DND-41 (cell line): Measurements from ENCODE around the gene STXBP6.

Experiments
- ATAC-seq: fragments of 200-7000 bp; cut with Tn5 transposase; 3 replicates; pipeline ENCODE4 v1.9.1; 2021; ENCODE audit warnings: low read depth; ENCODE audit not compliant: insufficient read depth
- DNase-seq: peaks from one replicate; pipeline ENCODE4 v3.0.0-alpha.2; 2020
- H2AFZ ChIP-seq: 2 replicates; pipeline ENCODE4 v1.6.0; 2012; ENCODE audit warnings: low read depth, low read length
- H3K27ac ChIP-seq: 2 replicates; pipeline ENCODE4 v1.5.1; 2012; ENCODE audit warnings: low read length, inconsistent platforms
- H3K27me3 ChIP-seq: fragments of 200-600 bp; sonication (generic); 2 replicates; pipeline ENCODE4 v1.6.0; 2012; ENCODE audit warnings: low read length, mild to moderate bottlenecking, inconsistent platforms; ENCODE audit not compliant: insufficient read depth, poor library complexity
- H3K36me3 ChIP-seq: 2 replicates; pipeline ENCODE4 v1.5.1; 2012; ENCODE audit warnings: low read length, inconsistent platforms; ENCODE audit not compliant: insufficient read depth
- H3K4me1 ChIP-seq: 2 replicates; pipeline ENCODE4 v1.5.1; 2012; ENCODE audit warnings: mild to moderate bottlenecking, low read length; ENCODE audit not compliant: insufficient read depth
- H3K4me2 ChIP-seq: 2 replicates; pipeline ENCODE4 v1.6.0; 2012; ENCODE audit warnings: mild to moderate bottlenecking, moderate library complexity, low read length, inconsistent platforms; ENCODE audit not compliant: insufficient read depth
- H3K4me3 ChIP-seq, 2 experiments: fragments of 200-600 bp in 1 of 2; shearing (Covaris generic) in 1 of 2; 2 replicates each; pipeline ENCODE4 v1.5.1; 2012 to 2016; ENCODE audit warnings: inconsistent platforms in 2 of 2, low read length in 2 of 2, mild to moderate bottlenecking in 2 of 2, low read depth in 1 of 2, moderate library complexity in 1 of 2
- H3K79me2 ChIP-seq: 2 replicates; pipeline ENCODE4 v1.6.0; 2012; ENCODE audit warnings: low read length, inconsistent platforms; ENCODE audit not compliant: insufficient read depth
- H3K9ac ChIP-seq: 2 replicates; pipeline ENCODE4 v1.6.0; 2012; ENCODE audit warnings: low read depth, mild to moderate bottlenecking, inconsistent platforms, low read length, moderate library complexity
- H3K9me3 ChIP-seq: 2 replicates; pipeline ENCODE4 v1.5.1; 2012; ENCODE audit warnings: low read length, moderate library complexity, mild to moderate bottlenecking, inconsistent platforms; ENCODE audit not compliant: insufficient read depth, severe bottlenecking
- H4K20me1 ChIP-seq: 2 replicates; pipeline ENCODE4 v1.6.0; 2012; ENCODE audit warnings: low read length; ENCODE audit not compliant: insufficient read depth
- CTCF ChIP-seq: IDR thresholded peaks from 2 replicates; pipeline ENCODE4 v1.5.1; 2012; ENCODE audit warnings: borderline replicate concordance, low read length, moderate library complexity, mild to moderate bottlenecking; ENCODE audit not compliant: poor library complexity, severe bottlenecking; ENCODE audit errors: extremely low read depth
- EZH2 ChIP-seq: IDR thresholded peaks from 3 replicates; pipeline ENCODE4 v1.6.1; 2012; ENCODE audit warnings: borderline replicate concordance, low read depth, mild to moderate bottlenecking, moderate library complexity, low read length, inconsistent platforms; ENCODE audit not compliant: severe bottlenecking

The STXBP6 gene

DNA sequence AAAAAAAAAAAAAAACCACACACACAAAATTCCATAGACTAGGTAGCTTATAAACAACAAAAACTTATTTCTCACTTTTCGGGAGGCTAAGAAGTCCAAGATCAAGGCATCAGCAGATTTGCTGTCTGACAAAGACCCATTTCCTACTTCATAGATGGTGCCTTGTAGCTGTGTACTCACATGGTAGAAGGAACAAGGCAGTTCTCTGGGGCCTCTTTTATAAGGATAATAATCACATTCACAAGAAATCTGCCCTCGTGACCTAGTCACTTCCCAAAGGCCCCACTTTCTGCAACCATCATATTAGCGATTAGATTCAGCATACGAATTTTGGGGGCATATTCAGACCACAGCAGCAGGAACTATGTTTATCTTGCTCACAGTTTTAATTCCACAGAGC lies 54.9 kb downstream of the STXBP6 start:
- Histone ChIP-seq H3K4me1 (no peaks in the 10 kb centered on the region), H2AFZ (no peak overlapping the region), H4K20me1 (no peaks in the 10 kb centered on the region), H3K79me2 (no peaks in the 10 kb centered on the region), H3K27me3 (no peaks in the 10 kb centered on the region), H3K4me2 (no peak overlapping the region), H3K27ac (no peak overlapping the region), H3K36me3 (no peaks in the 10 kb centered on the region), H3K9me3 (no peaks in the 10 kb centered on the region), H3K4me3 (no peak overlapping the region), H3K9ac (no peak overlapping the region)
- DNase-seq (no peak), ATAC-seq (no peak)
- TF ChIP-seq CTCF (no peak), EZH2 (no peak)

GRCh38 chr14:24993631-24994030 lies 56.3 kb downstream of the STXBP6 start:
- H3K36me3 ChIP-seq, result no peaks in the 10 kb centered on the region
- no peak overlapping the region for H2AFZ ChIP-seq
- TF ChIP-seq CTCF (no peak), EZH2 (no peak)
- ATAC-seq (no peak), DNase-seq (no peak)
- H3K4me2 ChIP-seq, result no peak overlapping the region
- H3K9ac ChIP-seq, result no peak overlapping the region
- H3K79me2 ChIP-seq, result no peaks in the 10 kb centered on the region
- no peaks in the 10 kb centered on the region for H3K27me3 ChIP-seq
- H3K4me1 ChIP-seq, result no peaks in the 10 kb centered on the region
- H3K9me3 ChIP-seq, result no peaks in the 10 kb centered on the region
- H3K27ac ChIP-seq, result no peak overlapping the region
- no peaks in the 10 kb centered on the region for H4K20me1 ChIP-seq
- H3K4me3 ChIP-seq, result no peak overlapping the region

GRCh38 chr14:24992624-24993360 lies 57.2 kb downstream of the STXBP6 start:
- H2AFZ ChIP-seq, result no peak overlapping the region
- TF ChIP-seq CTCF (no peak), EZH2 (no peak)

DNA sequence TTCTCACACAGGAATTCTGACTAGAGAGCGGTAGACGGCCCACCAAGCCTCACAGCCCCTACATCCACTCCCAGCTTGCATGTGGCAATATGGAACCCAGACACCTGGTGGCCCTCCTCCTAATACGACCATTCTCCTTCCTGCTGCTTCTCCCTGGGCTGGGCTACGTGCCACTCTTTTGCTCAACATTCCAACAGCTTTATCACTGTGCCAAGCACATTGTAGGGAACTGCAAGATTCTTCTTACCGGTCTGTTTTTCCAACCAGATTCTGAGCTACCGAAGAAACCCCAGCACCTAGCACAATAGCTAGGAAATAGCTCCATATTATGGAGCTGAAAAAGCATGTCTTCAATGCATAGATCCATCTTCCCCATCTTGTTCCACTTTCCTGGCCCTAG lies 58.1 kb downstream of the STXBP6 start:
- no peak overlapping the region for H3K27ac ChIP-seq
- no peak overlapping the region for H2AFZ ChIP-seq
- no peaks in the 10 kb centered on the region for H4K20me1 ChIP-seq
- no peak overlapping the region for H3K4me3 ChIP-seq
- DNase-seq (no peak), ATAC-seq (no peak)
- H3K27me3 ChIP-seq, result no peaks in the 10 kb centered on the region
- H3K4me1 ChIP-seq, result no peaks in the 10 kb centered on the region
- H3K36me3 ChIP-seq, result no peaks in the 10 kb centered on the region
- H3K9me3 ChIP-seq, result no peaks in the 10 kb centered on the region
- H3K79me2 ChIP-seq, result no peaks in the 10 kb centered on the region
- no peak for TF ChIP-seq EZH2
- TF ChIP-seq CTCF, result no peak
- no peak overlapping the region for H3K9ac ChIP-seq
- H3K4me2 ChIP-seq, result no peak overlapping the region

More at GRCh38 chr14:24992624-24993360, 57.2 kb downstream of the STXBP6 start:
- H3K36me3 ChIP-seq, result no peaks in the 10 kb centered on the region
- H3K27ac ChIP-seq, result no peak overlapping the region
- ATAC-seq (no peak), DNase-seq (no peak)
- H3K4me2 ChIP-seq, result no peak overlapping the region
- no peak overlapping the region for H3K9ac ChIP-seq
- no peaks in the 10 kb centered on the region for H3K9me3 ChIP-seq
- no peak overlapping the region for H3K4me3 ChIP-seq
- no peaks in the 10 kb centered on the region for H3K4me1 ChIP-seq
- H3K27me3 ChIP-seq, result no peaks in the 10 kb centered on the region
- no peaks in the 10 kb centered on the region for H3K79me2 ChIP-seq
- H4K20me1 ChIP-seq, result no peaks in the 10 kb centered on the region
